ENCODE results near the gene SH3BGRL3.
A peak's percentile ranks its signal among the peaks of the same experiment; 100 is the strongest.

Gene SH3BGRL3

DNA sequence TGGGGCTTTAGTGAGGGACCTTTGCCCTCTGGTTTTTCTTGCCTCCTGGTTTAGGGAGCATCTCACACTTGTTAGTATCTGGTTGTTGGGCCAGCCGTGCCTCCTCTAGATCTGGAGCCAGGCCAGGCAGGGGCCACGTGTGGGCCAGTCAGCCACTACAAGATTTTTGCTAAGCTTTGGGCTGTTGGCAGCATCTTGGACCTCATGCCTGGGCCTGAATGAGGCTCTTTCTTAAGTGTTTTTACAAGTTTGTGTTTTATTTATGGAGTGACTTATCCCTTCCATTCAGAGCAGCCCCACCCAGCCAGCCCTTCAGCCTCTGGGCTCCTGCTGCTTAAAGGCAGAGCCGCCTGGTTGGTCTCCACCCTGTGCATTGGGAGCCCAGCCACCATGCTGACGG lies 1.6 kb upstream of the SH3BGRL3 start:
- DNase-seq, result no peak

DNA sequence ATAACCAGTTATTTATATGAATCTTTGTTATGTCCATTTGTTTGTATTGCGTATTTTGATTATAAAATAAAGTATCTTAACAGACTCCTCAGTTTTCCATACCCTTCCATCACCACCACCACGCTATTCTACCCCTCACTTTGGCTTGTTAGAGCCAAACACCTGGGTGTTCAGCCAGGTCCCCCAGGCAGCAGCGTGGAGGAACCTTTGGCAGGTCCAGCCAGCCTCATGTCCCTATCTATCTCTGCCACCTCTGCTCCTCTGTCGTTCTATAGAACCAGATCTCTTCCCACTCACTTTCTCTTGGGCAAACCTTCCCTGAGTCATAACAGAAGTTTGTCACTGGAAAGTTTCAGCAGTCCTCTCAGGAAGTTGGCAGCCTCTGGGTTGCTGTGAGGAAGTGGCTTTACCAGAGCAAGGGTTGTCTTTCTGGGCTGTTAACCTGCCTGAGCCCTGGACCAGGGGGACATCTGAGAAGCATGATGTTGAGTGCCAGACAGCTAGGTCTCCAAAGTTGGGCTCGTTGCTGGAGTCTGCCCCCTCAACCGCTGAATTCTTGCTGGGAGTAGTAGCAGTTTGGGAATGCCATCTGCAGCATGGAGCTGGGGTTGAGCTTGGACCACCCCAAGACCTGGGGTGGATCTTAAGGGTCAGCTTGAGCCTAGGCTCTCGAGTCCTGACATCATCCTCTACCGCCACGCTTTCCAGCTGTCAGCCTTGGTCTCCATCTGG lies 996 bp upstream of the SH3BGRL3 start:
- peak; percentile 43 for DNase-seq

DNA sequence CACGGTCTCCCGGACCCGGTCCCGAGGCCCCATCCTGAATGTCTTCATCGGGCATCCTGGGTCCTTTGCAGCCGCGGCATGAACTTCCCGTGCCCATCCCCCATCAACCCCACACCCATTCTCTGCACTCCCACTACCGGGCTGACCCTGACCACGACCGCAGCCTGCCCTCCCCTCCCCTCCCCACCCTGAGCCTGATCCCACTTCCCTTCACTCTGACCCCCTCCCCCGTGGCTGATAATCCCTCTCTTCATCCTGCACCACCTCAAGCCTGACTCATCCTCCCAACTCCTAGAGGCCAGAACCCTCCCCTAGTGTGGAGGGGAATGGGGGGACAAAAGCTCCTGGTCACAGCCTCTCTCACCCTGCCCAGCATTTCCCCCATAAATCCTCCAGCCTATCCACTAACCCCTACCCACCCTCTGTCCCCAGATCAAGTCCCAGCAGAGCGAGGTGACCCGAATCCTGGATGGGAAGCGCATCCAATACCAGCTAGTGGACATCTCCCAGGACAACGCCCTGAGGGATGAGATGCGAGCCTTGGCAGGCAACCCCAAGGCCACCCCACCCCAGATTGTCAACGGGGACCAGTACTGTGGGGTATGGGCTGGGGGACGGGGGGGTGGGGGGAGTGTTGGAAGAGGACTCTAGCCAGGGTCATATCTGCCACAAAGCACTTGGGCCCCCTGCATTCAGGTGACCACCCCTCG lies 602 bp downstream of the SH3BGRL3 start:
- peak; percentile 67 for DNase-seq

DNA sequence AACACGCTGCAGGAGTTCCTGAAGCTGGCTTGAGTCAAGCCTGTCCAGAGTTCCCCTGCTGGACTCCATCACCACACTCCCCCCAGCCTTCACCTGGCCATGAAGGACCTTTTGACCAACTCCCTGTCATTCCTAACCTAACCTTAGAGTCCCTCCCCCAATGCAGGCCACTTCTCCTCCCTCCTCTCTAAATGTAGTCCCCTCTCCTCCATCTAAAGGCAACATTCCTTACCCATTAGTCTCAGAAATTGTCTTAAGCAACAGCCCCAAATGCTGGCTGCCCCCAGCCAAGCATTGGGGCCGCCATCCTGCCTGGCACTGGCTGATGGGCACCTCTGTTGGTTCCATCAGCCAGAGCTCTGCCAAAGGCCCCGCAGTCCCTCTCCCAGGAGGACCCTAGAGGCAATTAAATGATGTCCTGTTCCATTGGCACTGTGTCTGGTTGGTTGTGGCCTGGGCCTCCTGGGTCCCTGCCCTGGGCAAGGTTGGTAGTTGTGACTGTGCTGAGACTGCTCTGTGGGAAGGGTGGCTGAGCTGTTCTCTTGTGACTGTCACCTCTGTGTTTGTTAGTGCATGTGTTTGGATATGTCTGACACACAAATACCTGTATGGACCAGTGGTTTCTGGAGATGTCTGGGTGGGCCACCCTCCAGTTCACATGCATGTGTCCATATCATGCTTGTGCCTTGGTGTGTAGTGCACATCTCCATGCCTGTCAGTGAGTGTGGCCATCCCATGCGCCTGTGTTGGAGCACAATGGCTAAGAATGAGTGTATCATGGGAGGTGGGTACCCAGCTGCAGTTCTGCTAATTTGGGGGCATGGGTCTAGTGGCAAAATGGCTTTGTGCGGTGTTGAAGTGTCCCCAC lies 1.4 kb downstream of the SH3BGRL3 start:
- no peak for DNase-seq

DNA sequence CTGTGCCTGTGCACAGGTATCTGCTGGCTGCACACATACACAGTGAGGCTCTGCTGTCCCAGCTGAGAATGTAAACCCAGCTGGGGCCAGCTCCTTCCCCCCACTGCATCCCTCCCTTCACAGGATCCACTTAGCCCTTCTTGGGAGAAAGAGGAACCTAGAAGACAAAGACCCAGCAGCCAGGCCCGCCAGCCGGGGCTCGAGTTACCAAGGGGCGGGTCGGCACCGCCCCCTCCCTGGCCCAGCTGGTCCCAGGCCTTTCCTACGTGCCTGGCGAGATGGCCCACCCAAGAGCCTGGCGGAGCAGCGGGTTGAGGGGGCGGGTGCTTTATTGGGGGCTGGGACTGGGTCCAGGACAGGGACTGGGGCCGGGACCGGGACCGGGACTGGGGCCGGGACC lies 2.1 kb downstream of the SH3BGRL3 start:
- DNase-seq, result no peak

DNA sequence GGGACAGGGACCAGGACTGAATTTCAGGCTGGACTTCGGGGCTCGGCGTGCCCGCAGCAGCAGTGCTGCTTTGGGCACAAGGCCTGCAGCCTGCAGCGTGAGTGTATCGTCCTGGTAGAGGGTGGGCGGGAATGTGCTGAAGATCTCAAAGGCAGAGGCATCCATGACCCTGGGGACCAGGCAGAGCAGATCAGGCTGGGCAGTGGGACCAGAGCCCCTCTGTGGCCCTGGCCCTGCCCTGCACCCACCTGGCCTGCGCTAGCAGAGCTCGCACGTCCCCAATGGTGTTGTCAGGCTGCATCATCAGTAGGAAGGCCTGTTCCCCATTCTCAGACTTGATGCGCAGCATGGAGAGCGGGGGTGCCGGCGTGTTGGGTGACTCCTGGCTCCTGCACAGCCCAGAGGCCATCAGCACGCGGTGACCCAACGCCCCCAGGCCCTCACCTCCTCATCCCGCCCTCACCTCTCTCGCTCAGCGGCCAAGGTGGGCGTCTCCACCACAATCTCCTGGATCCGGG lies 2.6 kb downstream of the SH3BGRL3 start:
- no peak for DNase-seq

DNA sequence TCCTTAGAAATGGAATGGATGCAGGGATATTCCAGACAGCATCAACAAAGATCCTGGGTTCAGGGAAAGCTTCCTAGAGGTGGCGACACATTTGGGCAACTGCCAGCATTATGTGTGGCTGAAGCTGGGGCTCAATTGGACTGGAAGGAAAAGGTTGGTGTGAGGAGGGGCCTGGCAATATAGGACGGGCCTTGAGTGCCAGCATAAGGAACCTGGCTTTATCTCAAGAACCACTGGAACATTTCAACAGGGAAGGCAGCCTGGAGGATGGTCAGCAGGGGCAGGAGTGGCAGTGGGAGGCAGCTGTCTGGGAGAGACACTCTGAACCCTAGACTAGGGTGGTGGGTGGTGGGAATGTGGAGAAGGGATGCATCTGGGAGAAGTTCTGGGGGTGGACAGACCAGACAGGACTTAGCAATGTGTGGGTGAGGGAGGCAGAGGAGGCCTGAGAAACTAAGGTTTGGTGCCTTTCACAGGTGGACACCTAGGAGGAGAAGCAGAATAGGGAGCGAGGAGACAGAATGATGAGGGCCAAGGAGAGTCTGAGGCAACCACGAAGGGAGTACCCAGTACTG lies 3.5 kb downstream of the SH3BGRL3 start:
- DNase-seq, result no peak

DNA sequence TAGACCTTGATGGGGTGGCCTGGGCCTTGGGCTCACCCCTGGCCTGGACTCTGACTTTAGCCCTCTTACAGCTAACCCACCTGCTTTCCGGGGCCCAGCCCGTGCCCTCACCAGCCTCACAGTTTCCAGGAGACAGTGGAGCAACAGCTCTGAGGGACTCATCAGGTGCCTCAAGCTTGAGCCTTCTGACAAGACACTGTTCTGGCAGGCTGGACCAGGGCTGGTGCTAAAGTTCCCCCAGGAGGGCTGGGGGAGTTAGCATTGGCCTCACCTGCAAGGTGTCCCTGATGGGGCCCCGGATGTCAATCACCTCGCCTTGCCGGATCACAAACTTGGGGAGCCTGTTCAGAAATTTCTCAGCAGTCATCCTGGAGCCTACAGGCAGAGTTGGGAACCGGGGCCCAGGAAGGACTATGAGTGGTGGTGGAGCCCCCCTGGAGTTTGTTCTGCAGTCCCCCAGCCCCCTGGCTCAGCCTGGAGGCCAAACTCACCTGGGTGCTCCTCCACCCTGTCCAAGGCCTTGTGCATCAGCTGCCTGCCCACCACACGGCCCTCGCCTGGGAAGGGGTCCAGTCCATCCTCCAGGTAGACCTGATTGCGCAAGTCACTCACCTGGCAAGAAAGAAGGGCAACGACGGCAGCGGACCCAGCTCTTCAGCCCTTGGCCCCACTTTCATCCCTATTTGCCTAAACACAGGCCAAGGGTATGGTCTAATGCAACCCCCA lies 4.1 kb downstream of the SH3BGRL3 start:
- peak; percentile 20 for DNase-seq

DNA sequence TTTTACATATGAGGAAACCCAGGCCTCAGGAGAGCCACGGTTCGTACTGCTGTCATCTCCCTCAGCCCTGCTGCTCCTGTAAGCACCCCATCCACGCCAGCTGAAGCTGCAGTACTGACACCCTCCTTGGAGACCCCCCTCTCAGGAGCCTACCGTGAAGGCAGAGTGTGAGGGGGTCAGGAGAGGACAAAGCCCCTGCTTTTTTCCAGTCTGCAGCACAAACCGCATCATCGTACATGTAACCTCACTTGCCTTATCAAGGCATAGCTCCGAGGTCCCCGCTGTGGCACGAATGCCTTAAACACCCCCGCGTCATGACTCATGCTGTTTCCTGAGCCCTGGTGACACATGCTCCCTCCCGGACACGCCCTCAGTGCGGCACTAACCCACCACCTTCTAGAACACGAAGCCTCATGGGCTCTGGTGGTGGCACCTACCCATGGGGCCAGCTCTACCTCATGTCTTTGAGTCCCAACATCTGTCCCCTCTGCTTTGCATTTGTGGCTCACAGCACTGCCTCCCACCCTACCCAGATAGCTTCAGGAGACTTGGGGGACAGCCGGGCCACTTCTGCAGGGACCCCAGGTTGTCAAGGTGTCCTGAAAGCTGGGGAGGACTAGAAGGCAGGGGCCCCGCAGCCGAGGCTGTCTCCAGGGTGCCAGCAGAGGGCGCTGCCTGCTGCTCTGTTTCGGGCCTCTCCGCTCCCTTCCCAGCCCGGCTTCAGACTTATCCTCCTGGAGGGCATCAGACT lies 4.9 kb downstream of the SH3BGRL3 start:
- peak; percentile 93 for DNase-seq

DNA sequence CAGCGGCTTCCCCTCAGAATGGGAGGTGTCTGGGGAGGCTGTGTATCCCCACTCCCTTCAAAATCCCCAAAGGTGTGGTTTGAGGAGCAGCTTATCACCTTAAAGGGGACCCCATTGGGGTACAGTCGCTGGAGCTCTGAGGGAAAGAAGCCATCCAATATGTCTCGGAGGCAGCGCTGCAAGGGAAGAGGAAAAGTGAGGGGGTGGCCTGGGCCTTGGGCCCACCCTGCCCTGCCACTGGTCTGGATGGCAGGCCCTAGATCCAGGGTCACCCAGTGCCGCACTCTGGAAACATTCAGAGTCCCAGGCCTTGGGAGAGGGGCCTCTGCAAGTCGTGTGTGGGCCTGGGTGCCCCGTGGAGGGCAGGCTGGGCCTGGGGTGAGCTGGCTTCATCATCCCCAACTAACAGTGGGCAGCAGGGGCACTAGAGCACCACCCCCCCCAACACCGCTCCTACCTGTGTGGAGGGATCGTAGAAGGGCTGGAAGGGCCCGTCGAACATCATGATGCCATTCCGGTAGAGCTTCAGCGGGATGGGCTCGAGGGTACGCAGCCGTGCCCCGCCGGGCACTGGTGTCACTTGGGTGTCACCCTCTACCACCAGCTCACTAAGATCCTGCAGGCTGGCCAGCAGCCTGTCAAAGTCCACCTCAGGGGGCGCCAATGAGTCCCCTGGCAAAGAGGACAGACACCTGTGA lies 5.6 kb downstream of the SH3BGRL3 start:
- peak; percentile 68 for DNase-seq

DNA sequence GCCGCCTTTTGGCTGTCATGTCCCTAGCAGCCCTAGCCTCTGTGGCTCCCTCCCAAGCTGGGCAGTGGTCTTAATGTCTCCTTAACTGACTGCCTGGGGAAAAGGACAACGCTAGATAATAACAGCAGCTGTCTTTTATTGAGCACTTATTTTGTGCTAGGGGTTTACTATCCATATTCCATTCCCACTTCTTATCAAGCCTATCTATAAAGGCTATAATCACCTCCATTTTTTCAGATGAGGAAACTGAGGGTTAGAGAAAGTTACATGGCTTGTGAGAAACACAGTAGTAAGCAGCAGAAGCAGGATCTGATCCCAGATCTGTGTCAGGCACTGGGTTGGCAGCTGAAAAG lies 6.2 kb downstream of the SH3BGRL3 start:
- DNase-seq, result no peak

DNA sequence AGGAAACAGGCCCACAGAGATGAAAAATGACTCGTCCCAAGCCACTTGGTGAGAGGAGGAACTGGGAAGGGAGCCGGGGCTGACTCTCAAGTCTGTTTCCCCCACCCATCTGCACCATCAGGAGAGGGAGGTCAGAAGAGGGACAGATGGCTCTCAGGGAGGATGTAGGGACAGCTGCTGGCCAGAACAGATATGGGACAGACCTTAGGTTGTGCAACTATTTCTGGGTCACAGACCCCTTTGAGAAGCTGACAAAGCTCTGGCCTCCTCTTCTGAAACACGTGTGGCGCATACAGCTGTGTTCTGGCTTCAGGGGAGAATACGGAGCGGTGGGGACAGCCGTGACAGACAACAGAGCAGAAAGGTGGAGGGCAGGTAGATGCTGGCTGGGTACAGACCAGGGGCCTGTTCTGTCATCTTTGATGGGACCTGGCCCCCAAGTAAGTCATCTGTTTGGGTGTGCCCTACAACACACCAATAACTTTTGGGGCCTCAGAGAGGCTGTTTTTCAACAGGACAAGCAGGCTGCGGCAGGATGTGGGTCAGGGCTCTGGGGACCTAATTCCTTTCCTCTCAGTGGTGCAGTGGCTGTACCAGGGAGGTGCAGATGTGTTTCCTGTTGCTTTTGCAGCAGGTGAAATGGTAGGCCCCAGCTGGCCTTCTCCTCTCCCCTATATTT lies 7.3 kb downstream of the SH3BGRL3 start:
- DNase-seq, result peak; percentile 21

DNA sequence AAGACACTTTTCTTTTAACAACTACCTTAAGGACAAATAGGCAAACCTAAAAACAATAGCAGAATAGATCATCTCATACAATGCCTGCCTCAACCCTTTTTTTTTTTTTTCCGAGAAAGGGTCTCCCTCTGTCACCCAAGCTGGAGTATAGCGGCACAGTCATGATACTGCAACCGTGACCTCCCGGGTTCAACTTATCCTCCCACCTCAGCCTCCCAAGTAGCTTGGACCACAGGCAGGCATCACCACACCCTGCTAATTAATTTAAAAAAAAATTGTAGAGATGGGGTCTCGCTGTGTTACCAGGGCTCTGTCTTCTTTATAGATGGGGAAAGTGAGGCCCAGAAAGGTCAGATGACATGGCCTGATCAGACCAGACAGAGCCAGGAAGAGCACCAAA lies 7.9 kb downstream of the SH3BGRL3 start:
- DNase-seq, result no peak

DNA sequence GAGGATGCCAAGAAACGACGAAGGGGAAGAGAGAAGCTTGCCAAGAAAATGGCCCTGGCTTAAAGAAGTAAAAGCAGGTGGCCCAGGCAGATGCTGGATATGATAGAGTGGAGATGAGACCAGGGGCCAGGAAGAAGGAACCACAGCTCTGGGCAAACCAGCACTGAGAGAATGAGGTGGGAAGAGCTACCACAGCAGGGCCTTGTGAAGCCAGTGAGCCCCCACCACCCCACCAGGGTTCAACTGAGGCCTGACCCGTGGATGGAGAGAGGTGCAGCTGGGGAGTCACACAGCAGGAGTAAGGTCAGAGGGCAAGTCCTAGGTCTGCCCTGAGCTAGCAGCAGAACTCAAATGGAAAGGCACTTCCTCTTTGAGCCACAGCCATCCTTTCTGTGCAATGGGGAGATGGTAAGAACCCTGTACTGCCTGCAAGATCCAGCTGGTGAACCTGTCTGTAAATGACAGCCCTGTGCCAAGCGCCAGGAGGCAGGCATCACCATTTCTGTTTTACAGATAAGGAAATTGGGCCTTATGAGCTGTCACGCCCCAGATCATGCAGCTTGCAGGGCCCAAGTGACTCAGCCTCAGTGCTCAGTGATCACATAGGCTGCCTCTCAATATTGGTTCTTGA lies 8.5 kb downstream of the SH3BGRL3 start:
- DNase-seq, result peak; percentile 20

DNA sequence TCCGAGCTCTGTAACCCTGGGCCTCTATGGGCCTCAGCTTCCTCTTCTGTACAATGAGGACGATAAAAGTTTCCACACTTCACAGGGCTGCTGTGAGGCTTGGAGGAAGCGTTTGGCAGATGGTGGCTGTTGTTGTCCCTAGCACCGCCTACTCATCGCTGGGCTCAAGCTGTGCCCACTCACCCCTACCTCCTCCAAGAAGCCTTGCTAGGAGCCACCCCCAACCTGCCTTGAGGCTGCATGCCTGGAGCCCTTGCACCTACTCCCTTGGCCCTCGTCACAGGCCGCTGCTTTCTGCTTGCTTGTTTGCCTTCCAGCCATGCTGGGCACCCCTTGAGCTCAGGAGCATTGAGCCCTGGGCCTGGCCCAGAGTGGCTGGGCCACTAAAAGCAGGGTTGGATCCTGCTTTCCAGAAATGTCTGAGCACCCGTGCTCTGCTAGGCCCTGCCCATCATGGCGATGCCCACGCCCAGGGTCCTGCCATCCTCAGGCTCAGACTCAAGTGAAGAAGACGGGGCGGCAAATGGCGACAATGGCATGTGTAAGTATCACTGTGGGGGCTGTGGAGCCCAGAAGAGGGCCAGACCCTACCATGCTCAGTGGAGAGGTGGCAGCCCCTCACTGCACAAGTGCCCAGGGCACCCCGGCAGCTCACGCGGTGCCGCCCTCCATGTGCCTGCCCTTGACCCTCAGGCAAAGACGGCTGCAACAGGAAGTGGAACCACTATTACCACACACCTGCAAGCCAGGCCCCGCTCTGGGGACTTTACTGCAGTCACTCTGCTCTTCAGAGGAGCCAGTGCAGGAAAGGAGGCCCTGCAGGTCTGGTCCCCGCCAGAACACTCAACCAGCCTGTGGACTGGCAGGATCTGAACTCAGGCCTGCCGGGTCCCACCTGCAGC lies 9.5 kb downstream of the SH3BGRL3 start:
- DNase-seq, result peak; percentile 26

DNA sequence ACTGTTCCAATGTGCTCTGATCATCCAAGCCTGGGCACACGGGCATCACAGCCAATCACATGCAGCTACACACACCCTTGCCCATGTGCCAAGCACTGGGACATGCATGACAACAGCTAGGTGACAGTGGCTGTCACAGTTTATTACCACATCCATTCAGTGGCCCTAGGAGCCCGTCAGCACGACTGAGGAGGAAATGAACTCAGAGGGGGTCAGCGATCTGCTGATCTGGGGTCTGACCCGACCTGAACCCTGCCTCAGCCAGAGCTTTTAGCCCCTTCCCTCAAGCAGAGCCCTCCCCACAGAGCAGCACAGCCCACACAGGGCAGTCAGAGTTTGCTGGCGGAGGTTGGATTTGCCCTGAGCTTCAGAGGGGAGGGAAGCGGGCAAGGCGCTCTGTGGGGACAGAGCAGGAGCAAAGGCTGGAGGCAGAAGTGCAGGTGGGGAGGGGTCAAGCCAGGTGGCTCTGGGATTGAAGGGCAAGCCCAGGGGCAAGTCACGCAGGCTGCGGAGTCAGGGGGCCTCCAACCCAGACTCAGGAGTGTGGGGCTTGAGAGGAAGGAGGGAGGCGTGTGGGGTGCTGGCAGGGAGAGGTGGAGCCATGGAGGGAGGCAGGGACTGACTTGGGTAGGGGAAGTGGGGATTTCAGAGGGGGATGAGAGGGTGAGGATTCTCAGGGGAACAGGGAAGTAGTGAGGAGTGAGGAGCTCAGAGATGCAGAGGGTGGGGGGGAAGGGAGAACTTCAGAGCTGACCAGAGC lies 10.4 kb downstream of the SH3BGRL3 start:
- DNase-seq, result no peak

DNA sequence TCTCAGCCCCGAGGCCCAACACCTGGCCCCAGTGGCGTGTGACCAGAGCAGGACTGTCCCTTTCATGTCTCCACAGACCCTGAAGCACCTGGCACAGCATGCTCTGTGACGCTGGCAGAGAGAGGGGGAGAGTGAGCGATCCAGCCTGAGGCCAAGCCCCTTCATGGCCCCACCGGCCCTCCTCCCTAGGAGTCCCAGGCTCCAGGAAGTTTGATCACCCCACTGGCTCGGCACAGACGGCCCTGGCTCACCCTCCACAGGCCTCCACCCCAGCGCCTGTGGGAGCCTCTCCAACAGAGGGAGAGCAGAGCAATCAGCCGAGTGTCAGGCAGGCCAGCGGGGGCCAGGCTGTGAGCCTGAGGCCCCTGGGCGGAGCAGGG lies 11.0 kb downstream of the SH3BGRL3 start:
- DNase-seq, result no peak

DNA sequence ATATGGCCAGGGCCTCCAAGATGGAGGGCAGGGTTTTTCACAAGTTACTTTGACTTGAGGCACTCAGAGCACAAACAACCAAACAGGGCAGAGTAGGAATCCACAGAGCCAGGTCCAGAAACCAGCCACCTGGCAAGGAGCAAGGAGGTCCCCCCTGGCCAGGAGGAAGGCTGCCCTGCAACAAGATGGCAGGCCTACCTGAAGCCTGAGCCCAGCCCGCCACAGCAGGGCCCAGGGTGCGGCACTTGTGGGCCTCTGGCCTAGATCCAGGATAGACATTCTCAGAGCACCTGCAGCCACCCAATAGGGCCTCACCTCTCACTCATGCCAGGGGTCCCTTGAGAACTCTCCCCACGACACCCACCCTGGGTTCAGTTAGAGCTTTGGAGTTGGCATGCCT lies 11.5 kb downstream of the SH3BGRL3 start:
- DNase-seq, result no peak

All from DMS53 (cell line).